ENCODE measurements around the gene INPP5K.

The INPP5K gene

GRCh38 chr17:1539811-1540210, 23.4 kb upstream of the INPP5K start:
- Histone ChIP-seq H3K4ac (ENCODE audit: low read depth in 1 of 2, low read length in 2 of 2) (no peak overlapping the region), H4K91ac (ENCODE audit: low read length) (no peak overlapping the region), H3K79me1 (replicated peaks; ENCODE audit: low read length, poor library complexity, severe bottlenecking) (peaks cover 21% of the 10 kb centered on the region), H2BK15ac (ENCODE audit: low read depth, poor library complexity, severe bottlenecking) (no peak overlapping the region), H3K4me2 (ENCODE audit: low read length, poor library complexity, severe bottlenecking) (no peak overlapping the region), H2BK120ac (ENCODE audit: low read depth, low read length) (no peak overlapping the region), H3K9me3 (ENCODE audit: control insufficient read depth, low read length) (no peaks in the 10 kb centered on the region), H3K23ac (ENCODE audit: low read length in 2 of 2) (no peak overlapping the region), H2BK12ac (ENCODE audit: low read length in 2 of 2) (no peak overlapping the region), H3K4me1 (ENCODE audit: control insufficient read depth, insufficient read depth, low read depth, low read length) (peaks cover 8% of the 10 kb centered on the region), H3K4me3 (ENCODE audit: insufficient read depth in 1 of 2, low read depth in 1 of 2, low read length in 2 of 2) (no peak overlapping the region), H2AK5ac (ENCODE audit: low read length, severe bottlenecking) (no peak overlapping the region), H3K18ac (ENCODE audit: low read depth in 1 of 2, low read length in 2 of 2) (no peak overlapping the region), H4K8ac (ENCODE audit: low read length) (no peak overlapping the region), H2AFZ (ENCODE audit: low read depth, low read length) (no peak overlapping the region), H3K27me3 (ENCODE audit: control insufficient read depth in 1 of 2, insufficient read depth in 1 of 2, low read length in 2 of 2) (no peaks in the 10 kb centered on the region), H2BK5ac (ENCODE audit: low read depth, low read length, poor library complexity, severe bottlenecking) (no peak overlapping the region), H3K27ac (ENCODE audit: low read length, poor library complexity, severe bottlenecking) (no peak overlapping the region), H3K14ac (ENCODE audit: low read length in 2 of 2) (no peak overlapping the region), H3K9ac (ENCODE audit: low read length) (no peak overlapping the region), H3K36me3 (ENCODE audit: control insufficient read depth in 1 of 2, insufficient read depth in 2 of 2, low read depth in 1 of 2, low read length in 2 of 2) (peaks cover 50 to 84% of the 10 kb centered on the region in 2 experiments)
- DNase-seq, result no peak
- 92% methylated on average over 15 of the region's 15 CpGs for WGBS

GRCh38 chr17:1535737-1536136, 19.3 kb upstream of the INPP5K start:
- Histone ChIP-seq H3K4me2 (ENCODE audit: low read length, poor library complexity, severe bottlenecking) (no peak overlapping the region), H3K18ac (ENCODE audit: low read depth in 1 of 2, low read length in 2 of 2) (no peak overlapping the region), H4K8ac (ENCODE audit: low read length) (no peak overlapping the region), H3K9ac (ENCODE audit: low read length) (no peak overlapping the region), H3K36me3 (ENCODE audit: control insufficient read depth in 1 of 2, insufficient read depth in 2 of 2, low read depth in 1 of 2, low read length in 2 of 2) (peaks cover 69 to 87% of the 10 kb centered on the region in 2 experiments), H3K4me1 (ENCODE audit: control insufficient read depth, insufficient read depth, low read depth, low read length) (peaks cover 2% of the 10 kb centered on the region), H3K4ac (ENCODE audit: low read depth in 1 of 2, low read length in 2 of 2) (no peak overlapping the region), H2BK5ac (ENCODE audit: low read depth, low read length, poor library complexity, severe bottlenecking) (no peak overlapping the region), H3K23ac (ENCODE audit: low read length in 2 of 2) (no peak overlapping the region), H3K4me3 (ENCODE audit: insufficient read depth in 1 of 2, low read depth in 1 of 2, low read length in 2 of 2) (no peak overlapping the region), H2AFZ (ENCODE audit: low read depth, low read length) (no peak overlapping the region), H2BK120ac (ENCODE audit: low read depth, low read length) (no peak overlapping the region), H4K91ac (ENCODE audit: low read length) (no peak overlapping the region), H2BK12ac (ENCODE audit: low read length in 2 of 2) (no peak overlapping the region), H2BK15ac (ENCODE audit: low read depth, poor library complexity, severe bottlenecking) (no peak overlapping the region), H3K79me1 (replicated peaks; ENCODE audit: low read length, poor library complexity, severe bottlenecking) (peaks cover 23% of the 10 kb centered on the region), H2AK5ac (ENCODE audit: low read length, severe bottlenecking) (no peak overlapping the region), H3K9me3 (ENCODE audit: control insufficient read depth, low read length) (no peaks in the 10 kb centered on the region), H3K27me3 (ENCODE audit: control insufficient read depth in 1 of 2, insufficient read depth in 1 of 2, low read length in 2 of 2) (no peaks in the 10 kb centered on the region), H3K27ac (ENCODE audit: low read length, poor library complexity, severe bottlenecking) (no peak overlapping the region), H3K14ac (ENCODE audit: low read length in 2 of 2) (no peak overlapping the region)
- WGBS, result over 99% methylated on average over 4 of the region's 4 CpGs
- DNase-seq, result no peak

- H3K36me3 ChIP-seq (ENCODE audit: control insufficient read depth in 1 of 2, insufficient read depth in 2 of 2, low read depth in 1 of 2, low read length in 2 of 2), result peaks cover 63 to 84% of the 10 kb centered on the region in 2 experiments
- DNase-seq, result no peak
- no peak overlapping the region for H2BK15ac ChIP-seq (ENCODE audit: low read depth, poor library complexity, severe bottlenecking)
- H3K18ac ChIP-seq (ENCODE audit: low read depth in 1 of 2, low read length in 2 of 2), result no peak overlapping the region
- H3K79me1 ChIP-seq (replicated peaks; ENCODE audit: low read length, poor library complexity, severe bottlenecking), result peaks cover 24% of the 10 kb centered on the region
- WGBS, result 96% methylated on average over 24 of the region's 24 CpGs
- no peak overlapping the region for H4K8ac ChIP-seq (ENCODE audit: low read length)
- no peak overlapping the region for H2BK12ac ChIP-seq (ENCODE audit: low read length in 2 of 2)
- H2AFZ ChIP-seq (ENCODE audit: low read depth, low read length), result no peak overlapping the region
- no peak overlapping the region for H3K4ac ChIP-seq (ENCODE audit: low read depth in 1 of 2, low read length in 2 of 2)
- no peak overlapping the region for H2BK5ac ChIP-seq (ENCODE audit: low read depth, low read length, poor library complexity, severe bottlenecking)
- H4K91ac ChIP-seq (ENCODE audit: low read length), result no peak overlapping the region
- H3K27me3 ChIP-seq (ENCODE audit: control insufficient read depth in 1 of 2, insufficient read depth in 1 of 2, low read length in 2 of 2), result no peaks in the 10 kb centered on the region
- H3K4me2 ChIP-seq (ENCODE audit: low read length, poor library complexity, severe bottlenecking), result no peak overlapping the region
- no peak overlapping the region for H2AK5ac ChIP-seq (ENCODE audit: low read length, severe bottlenecking)
- no peak overlapping the region for H3K9ac ChIP-seq (ENCODE audit: low read length)
- H3K9me3 ChIP-seq (ENCODE audit: control insufficient read depth, low read length), result no peaks in the 10 kb centered on the region
- H3K4me1 ChIP-seq (ENCODE audit: control insufficient read depth, insufficient read depth, low read depth, low read length), result peaks cover 2% of the 10 kb centered on the region
- H2BK120ac ChIP-seq (ENCODE audit: low read depth, low read length), result no peak overlapping the region
- H3K23ac ChIP-seq (ENCODE audit: low read length in 2 of 2), result no peak overlapping the region
- H3K14ac ChIP-seq (ENCODE audit: low read length in 2 of 2), result no peak overlapping the region
- H3K27ac ChIP-seq (ENCODE audit: low read length, poor library complexity, severe bottlenecking), result no peak overlapping the region
- no peak overlapping the region for H3K4me3 ChIP-seq (ENCODE audit: insufficient read depth in 1 of 2, low read depth in 1 of 2, low read length in 2 of 2)
Measured at GRCh38 chr17:1533661-1534325, 17.4 kb upstream of the INPP5K start.

GRCh38 chr17:1532836-1533602, 16.6 kb upstream of the INPP5K start:
- WGBS, result 90% methylated on average over 10 of the region's 10 CpGs
- DNase-seq, result peak; percentile 12
- H3K4me2 ChIP-seq (ENCODE audit: low read length, poor library complexity, severe bottlenecking), result no peak overlapping the region

More at GRCh38 chr17:1532836-1533602, 16.6 kb upstream of the INPP5K start:
- no peak overlapping the region for H4K8ac ChIP-seq (ENCODE audit: low read length)
- H2BK15ac ChIP-seq (ENCODE audit: low read depth, poor library complexity, severe bottlenecking), result no peak overlapping the region
- no peak overlapping the region for H3K4ac ChIP-seq (ENCODE audit: low read depth in 1 of 2, low read length in 2 of 2)
- H3K14ac ChIP-seq (ENCODE audit: low read length in 2 of 2), result no peak overlapping the region
- H3K27me3 ChIP-seq (ENCODE audit: control insufficient read depth in 1 of 2, insufficient read depth in 1 of 2, low read length in 2 of 2), result no peaks in the 10 kb centered on the region
- H3K4me3 ChIP-seq (ENCODE audit: insufficient read depth in 1 of 2, low read depth in 1 of 2, low read length in 2 of 2), result no peak overlapping the region
- H3K79me1 ChIP-seq (replicated peaks; ENCODE audit: low read length, poor library complexity, severe bottlenecking), result peaks cover 24% of the 10 kb centered on the region
- H2BK12ac ChIP-seq (ENCODE audit: low read length in 2 of 2), result no peak overlapping the region
- no peak overlapping the region for H2BK5ac ChIP-seq (ENCODE audit: low read depth, low read length, poor library complexity, severe bottlenecking)
- H2AFZ ChIP-seq (ENCODE audit: low read depth, low read length), result no peak overlapping the region
- no peak overlapping the region for H2AK5ac ChIP-seq (ENCODE audit: low read length, severe bottlenecking)
- H3K4me1 ChIP-seq (ENCODE audit: control insufficient read depth, insufficient read depth, low read depth, low read length), result peaks cover 2% of the 10 kb centered on the region
- no peak overlapping the region for H3K9ac ChIP-seq (ENCODE audit: low read length)
- no peaks in the 10 kb centered on the region for H3K9me3 ChIP-seq (ENCODE audit: control insufficient read depth, low read length)
- no peak overlapping the region for H3K23ac ChIP-seq (ENCODE audit: low read length in 2 of 2)
- H3K18ac ChIP-seq (ENCODE audit: low read depth in 1 of 2, low read length in 2 of 2), result no peak overlapping the region
- peaks cover 64 to 83% of the 10 kb centered on the region in 2 experiments for H3K36me3 ChIP-seq (ENCODE audit: control insufficient read depth in 1 of 2, insufficient read depth in 2 of 2, low read depth in 1 of 2, low read length in 2 of 2)
- H3K27ac ChIP-seq (ENCODE audit: low read length, poor library complexity, severe bottlenecking), result no peak overlapping the region
- H4K91ac ChIP-seq (ENCODE audit: low read length), result peak overlapping the region; percentile 54
- H2BK120ac ChIP-seq (ENCODE audit: low read depth, low read length), result no peak overlapping the region

All from mesenchymal stem cell (in vitro differentiated cells and primary cell).